H1 (cell line): ENCODE data around the gene TXK. TPM values are rescaled to one million over a fixed set of nuclear protein-coding genes. Genes with fewer than 3 reads are reported as not detected.

Experiments
- BACH1 ChIP-seq: IDR thresholded peaks from 2 replicates; pipeline ENCODE4 v1.6.1; 2012; ENCODE audit warnings: low read length, improper control_type of control experiment
- CHD2 ChIP-seq: IDR thresholded peaks from 2 replicates; pipeline ENCODE4 v1.6.1; 2012; ENCODE audit warnings: low read length, improper control_type of control experiment
- CHD7 ChIP-seq: fragments of 300-600 bp; sonication (generic); IDR thresholded peaks from 2 replicates; pipeline ENCODE4 v1.7.1; 2012; ENCODE audit warnings: low read length, moderate library complexity, mild to moderate bottlenecking, inconsistent platforms; ENCODE audit not compliant: insufficient replicate concordance
- GABPA ChIP-seq: IDR thresholded peaks from 2 replicates; pipeline ENCODE4 v1.6.1; 2011; ENCODE audit warnings: mild to moderate bottlenecking, low read length, moderate library complexity, borderline replicate concordance; ENCODE audit not compliant: insufficient read depth
- HDAC2 ChIP-seq, 2 experiments: fragments of 300-600 bp in 1 of 2; sonication (generic) in 1 of 2; IDR thresholded peaks; 2 replicates each; pipeline ENCODE4 v1.6.1; 2011 to 2012; ENCODE audit warnings: low read depth in 2 of 2, low read length in 2 of 2, mild to moderate bottlenecking in 2 of 2, moderate library complexity in 2 of 2, borderline replicate concordance in 1 of 2, inconsistent platforms in 1 of 2
- JUND ChIP-seq: IDR thresholded peaks from 2 replicates; pipeline ENCODE4 v1.6.1; 2011; ENCODE audit warnings: mild to moderate bottlenecking, improper control_type of control experiment, low read length
- KDM1A ChIP-seq: fragments of 200-600, 300-600 bp; sonication (generic); IDR thresholded peaks from 2 replicates; pipeline ENCODE4 v1.7.1; 2016; ENCODE audit warnings: mild to moderate bottlenecking, low read length, borderline replicate concordance
- MAFK ChIP-seq: IDR thresholded peaks from 2 replicates; pipeline ENCODE4 v1.6.1; 2012; ENCODE audit warnings: low read depth, mild to moderate bottlenecking, improper control_type of control experiment, low read length
- POU5F1 ChIP-seq: IDR thresholded peaks from 2 replicates; pipeline ENCODE4 v1.6.1; 2011; ENCODE audit warnings: low read depth, mild to moderate bottlenecking, low read length, moderate library complexity
- RAD21 ChIP-seq, 2 experiments: IDR thresholded peaks in 1 of 2; conservative IDR thresholded peaks in 1 of 2; 2 replicates each; pipeline ENCODE4 v1.6.1; 2011; ENCODE audit warnings: low read depth in 2 of 2, low read length in 2 of 2, improper control_type of control experiment in 1 of 2, inconsistent platforms in 1 of 2, mild to moderate bottlenecking in 1 of 2, moderate library complexity in 1 of 2
- SP1 ChIP-seq: IDR thresholded peaks from 2 replicates; pipeline ENCODE4 v1.6.1; 2011; ENCODE audit warnings: low read depth, low read length
- SRF ChIP-seq: IDR thresholded peaks from 2 replicates; pipeline ENCODE4 v1.6.1; 2011; ENCODE audit warnings: mild to moderate bottlenecking, low read depth, low read length, moderate library complexity
- polyA plus RNA-seq, 7 experiments: library from polyadenylated mRNA; depleted of rRNA in 3 of 7; stranded (reverse) in 5 of 7; unstranded in 2 of 7; fragments of >200 nt in 5 of 7; fragments of 200-250 nt in 2 of 7; gene quantifications; 1 replicate in 5 of 7; 2 replicates in 1 of 7; 4 replicates in 1 of 7; pipeline versions ENCODE4 v1.2.1 to v1.2.3, GENCODE V29; 2011 to 2013; ENCODE audit warnings: missing spikeins in 2 of 7, mixed read lengths in 2 of 7
- total RNA-seq: library from RNA; stranded (reverse); fragmentation: NEBNext Ultra II Directional; extraction: Animal tissue kit (Norgen Biotek cat#: 25700); gene quantifications from 2 replicates; pipeline ENCODE4 v1.2.1, GENCODE V29; 2021

Gene TXK
- total and polyA plus RNA-seq, 2 of the 8 experiments (the other 6 are each of a cell fraction or from before 2014, with no cell fraction given) = not detected

GRCh38 chr4:48064349-48064748, 69.7 kb downstream of the TXK start (continued):
- TF ChIP-seq CHD7 (no peak), HDAC2 (IDR thresholded peaks at IDR 0.05; ENCODE audit: borderline replicate concordance in 1 of 2, low read depth in 2 of 2, low read length in 2 of 2) (no peak), JUND (no peak), SP1 (no peak), SRF (no peak), MAFK (no peak), RAD21 (IDR thresholded peaks at IDR 0.05 in 1 of 2, conservative IDR thresholded peaks at IDR 0.05 in 1 of 2; ENCODE audit: low read depth in 2 of 2, low read length in 2 of 2) (no peak), KDM1A (no peak), CHD2 (no peak), POU5F1 (no peak), BACH1 (no peak), GABPA (no peak)
